ENCODE measurements around the gene WDR88.

DNA sequence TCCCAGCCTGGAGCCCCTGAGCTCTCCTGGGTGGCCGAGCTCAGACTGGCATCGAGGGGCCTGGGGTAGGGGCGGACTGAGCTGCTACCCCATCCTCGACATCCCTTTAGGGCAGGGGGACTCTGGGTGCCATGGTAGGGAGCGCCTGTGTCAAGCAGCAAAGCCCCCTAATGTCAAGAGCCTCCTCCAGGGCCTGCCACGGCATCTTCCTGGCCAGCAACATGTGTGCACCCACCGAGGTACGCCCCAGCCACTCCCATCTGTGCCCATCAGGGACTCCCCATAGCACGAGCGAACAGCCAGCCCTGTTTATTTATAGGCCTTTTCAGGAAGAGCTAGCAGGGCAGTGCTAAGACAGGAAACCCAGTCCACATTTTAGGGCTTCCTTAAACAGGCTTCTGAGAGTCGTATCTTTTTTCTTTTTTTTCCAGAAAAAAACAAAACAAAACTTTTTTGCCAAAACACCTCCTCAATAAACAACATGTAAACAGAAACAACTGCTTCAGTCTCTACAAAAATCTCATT, 76.5 kb downstream of the WDR88 start:
- TF ChIP-seq, protein P1, sequence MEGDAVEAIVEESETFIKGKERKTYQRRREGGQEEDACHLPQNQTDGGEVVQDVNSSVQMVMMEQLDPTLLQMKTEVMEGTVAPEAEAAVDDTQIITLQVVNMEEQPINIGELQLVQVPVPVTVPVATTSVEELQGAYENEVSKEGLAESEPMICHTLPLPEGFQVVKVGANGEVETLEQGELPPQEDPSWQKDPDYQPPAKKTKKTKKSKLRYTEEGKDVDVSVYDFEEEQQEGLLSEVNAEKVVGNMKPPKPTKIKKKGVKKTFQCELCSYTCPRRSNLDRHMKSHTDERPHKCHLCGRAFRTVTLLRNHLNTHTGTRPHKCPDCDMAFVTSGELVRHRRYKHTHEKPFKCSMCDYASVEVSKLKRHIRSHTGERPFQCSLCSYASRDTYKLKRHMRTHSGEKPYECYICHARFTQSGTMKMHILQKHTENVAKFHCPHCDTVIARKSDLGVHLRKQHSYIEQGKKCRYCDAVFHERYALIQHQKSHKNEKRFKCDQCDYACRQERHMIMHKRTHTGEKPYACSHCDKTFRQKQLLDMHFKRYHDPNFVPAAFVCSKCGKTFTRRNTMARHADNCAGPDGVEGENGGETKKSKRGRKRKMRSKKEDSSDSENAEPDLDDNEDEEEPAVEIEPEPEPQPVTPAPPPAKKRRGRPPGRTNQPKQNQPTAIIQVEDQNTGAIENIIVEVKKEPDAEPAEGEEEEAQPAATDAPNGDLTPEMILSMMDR (optimal IDR thresholded peaks at IDR 0.05 in 1 of 3, IDR thresholded peaks at IDR 0.05 in 1 of 3, conservative IDR thresholded peaks at IDR 0.05 in 1 of 3; ENCODE audit: extremely low read depth in 1 of 3, insufficient read depth in 2 of 3, low read length in 3 of 3), result no peak
- no peak for TF ChIP-seq EZH2 (IDR thresholded peaks at IDR 0.05; ENCODE audit: low read length)

Data from keratinocyte (primary cell).